Ovary (tissue), 3 donors: ENCODE measurements around the gene SEC61B.
A peak's percentile ranks its signal among the peaks of the same experiment; 100 is the strongest.

Source experiments
- CTCF ChIP-seq, 3 donors: fragments of 450-650 bp in 2 of 3; fragments of 200-600 bp in 1 of 3; IDR thresholded peaks; one replicate each; pipeline versions ENCODE4 v1.5.1 to v1.8.0; 2016 to 2022; ENCODE audit warnings: antibody characterized with exemption in 3 of 3, mild to moderate bottlenecking in 1 of 3
- EP300 ChIP-seq: sonication (generic); formaldehyde crosslinking; IDR thresholded peaks from one replicate; pipeline ENCODE4 v1.6.1; 2017; ENCODE audit warnings: antibody characterized with exemption
- donor health status: DM: no; HTN: no; CAD: no.

- TF ChIP-seq CTCF (IDR thresholded peaks at IDR 0.05) = peak in 2 of 3 donors; percentile 3 to 48
- peak; percentile 48 for TF ChIP-seq EP300
These were observed at the start of gene SEC61B, which contains the start of gene ALG2 for GRCh38 chr9:99221621-99222415.
